ENCODE data around the gene ME3. TPM values are rescaled to one million over a fixed set of nuclear protein-coding genes. Genes with fewer than 3 reads are reported as not detected.

Gene ME3
- total RNA-seq, 2 experiments from 2014 or later, result not detected

DNA sequence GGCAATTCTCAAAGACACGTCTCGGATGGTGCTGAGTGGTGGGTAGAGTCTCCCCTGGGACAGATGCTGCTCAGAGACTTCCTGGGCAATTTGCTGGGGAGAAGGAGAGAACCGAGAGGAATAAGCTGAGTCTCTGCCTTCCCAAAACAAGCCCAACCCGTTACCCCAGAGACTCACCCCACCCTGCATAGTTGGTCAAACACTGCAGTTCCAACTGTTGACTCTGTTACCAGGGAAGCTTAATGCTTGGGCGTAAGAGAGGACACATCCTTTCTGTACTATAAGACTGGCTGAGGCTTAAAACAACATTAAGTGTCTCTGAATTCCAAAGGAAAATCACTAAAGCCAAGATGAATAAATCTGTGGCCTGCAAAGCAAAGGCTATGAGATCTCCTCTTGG, 229.6 kb downstream of the ME3 start:
- Histone ChIP-seq H3K4me2 (ENCODE audit: low read length) (no peak overlapping the region), H3K36me3 (ENCODE audit: insufficient read depth, low read length) (no peaks in the 10 kb centered on the region), H3K9me2 (ENCODE audit: insufficient read depth, low read length) (no peaks in the 10 kb centered on the region), H3K4me1 (ENCODE audit: insufficient read depth, low read length, poor library complexity, severe bottlenecking) (no peaks in the 10 kb centered on the region), H3K4me3 (ENCODE audit: low read depth, low read length, poor library complexity, severe bottlenecking) (no peak overlapping the region), H2AFZ (ENCODE audit: low read length) (no peak overlapping the region), H3K9me3 (ENCODE audit: low read length) (no peaks in the 10 kb centered on the region), H3K79me2 (ENCODE audit: insufficient read depth, low read depth, low read length) (no peaks in the 10 kb centered on the region), H4K20me1 (ENCODE audit: insufficient read depth, low read length) (no peaks in the 10 kb centered on the region), H3K27ac (ENCODE audit: low read depth, low read length, poor library complexity, severe bottlenecking) (no peak overlapping the region)
- no TSS peak for BruUV-seq (replicated peaks)
- DNase-seq (ENCODE audit: low spot score), result no peak
- POLR2A ChIA-PET, result no interaction called here
- intact Hi-C loops (cut with micrococcal nuclease; ENCODE audit: unreplicated experiment), result no loop called here
- TF ChIP-seq, protein P1, sequence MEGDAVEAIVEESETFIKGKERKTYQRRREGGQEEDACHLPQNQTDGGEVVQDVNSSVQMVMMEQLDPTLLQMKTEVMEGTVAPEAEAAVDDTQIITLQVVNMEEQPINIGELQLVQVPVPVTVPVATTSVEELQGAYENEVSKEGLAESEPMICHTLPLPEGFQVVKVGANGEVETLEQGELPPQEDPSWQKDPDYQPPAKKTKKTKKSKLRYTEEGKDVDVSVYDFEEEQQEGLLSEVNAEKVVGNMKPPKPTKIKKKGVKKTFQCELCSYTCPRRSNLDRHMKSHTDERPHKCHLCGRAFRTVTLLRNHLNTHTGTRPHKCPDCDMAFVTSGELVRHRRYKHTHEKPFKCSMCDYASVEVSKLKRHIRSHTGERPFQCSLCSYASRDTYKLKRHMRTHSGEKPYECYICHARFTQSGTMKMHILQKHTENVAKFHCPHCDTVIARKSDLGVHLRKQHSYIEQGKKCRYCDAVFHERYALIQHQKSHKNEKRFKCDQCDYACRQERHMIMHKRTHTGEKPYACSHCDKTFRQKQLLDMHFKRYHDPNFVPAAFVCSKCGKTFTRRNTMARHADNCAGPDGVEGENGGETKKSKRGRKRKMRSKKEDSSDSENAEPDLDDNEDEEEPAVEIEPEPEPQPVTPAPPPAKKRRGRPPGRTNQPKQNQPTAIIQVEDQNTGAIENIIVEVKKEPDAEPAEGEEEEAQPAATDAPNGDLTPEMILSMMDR (conservative IDR thresholded peaks at IDR 0.05; ENCODE audit: low read length), result no peak
- TF ChIP-seq EZH2phosphoT487 (IDR thresholded peaks at IDR 0.05; ENCODE audit: borderline replicate concordance, low read depth, low read length), result no peak
- CTCF ChIA-PET (ENCODE audit: unreplicated experiment), result no interaction called here

DNA sequence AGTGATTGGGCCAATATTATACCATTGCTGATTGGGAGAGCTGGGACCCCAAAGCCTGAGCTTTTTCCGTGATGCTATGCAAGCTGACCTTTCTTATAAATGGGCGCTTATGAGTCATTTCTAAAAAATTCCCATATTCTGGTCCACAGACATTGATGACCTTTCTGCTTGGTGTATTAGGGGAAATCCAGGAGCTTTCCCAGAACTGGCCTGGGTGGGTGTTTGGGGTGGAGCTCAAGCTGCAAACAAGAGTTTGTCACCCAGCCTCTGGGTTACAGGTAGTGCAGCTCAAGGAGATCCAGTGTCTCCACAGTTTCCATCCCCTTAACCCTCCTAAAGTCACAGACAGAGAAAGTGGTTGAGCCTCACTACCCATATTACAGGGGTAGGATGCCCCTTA, 230.0 kb downstream of the ME3 start:
- POLR2A ChIA-PET, result no interaction called here
- no peaks in the 10 kb centered on the region for H3K9me2 ChIP-seq (ENCODE audit: insufficient read depth, low read length)

DNA sequence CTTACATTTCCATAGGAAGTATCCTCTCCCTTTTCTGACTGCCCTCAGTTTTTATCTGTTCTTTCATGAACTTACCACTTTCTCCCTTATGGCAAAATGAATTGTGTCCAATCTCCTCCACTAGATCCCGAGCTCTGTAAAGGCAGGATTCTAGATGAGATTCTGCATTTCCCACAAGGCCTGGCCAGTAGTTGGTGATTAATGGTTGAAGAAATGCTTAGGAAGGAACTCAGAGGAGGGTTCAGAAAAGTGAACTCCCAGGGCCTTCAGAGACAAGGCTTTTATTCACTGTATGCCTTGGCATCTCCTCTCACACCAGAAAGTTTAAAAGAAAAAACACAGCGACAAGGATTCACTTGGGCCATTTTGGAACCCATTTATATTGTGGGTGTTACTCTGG, 231.6 kb downstream of the ME3 start:
- no peak overlapping the region for H2AFZ ChIP-seq (ENCODE audit: low read length)
- CTCF ChIA-PET (ENCODE audit: unreplicated experiment), result no interaction called here
- POLR2A ChIA-PET, result no interaction called here

More for the DNA sequence above, 230.0 kb downstream of the ME3 start:
- Histone ChIP-seq H4K20me1 (ENCODE audit: insufficient read depth, low read length) (no peaks in the 10 kb centered on the region), H3K36me3 (ENCODE audit: insufficient read depth, low read length) (no peaks in the 10 kb centered on the region), H2AFZ (ENCODE audit: low read length) (no peak overlapping the region), H3K79me2 (ENCODE audit: insufficient read depth, low read depth, low read length) (no peaks in the 10 kb centered on the region), H3K4me1 (ENCODE audit: insufficient read depth, low read length, poor library complexity, severe bottlenecking) (no peaks in the 10 kb centered on the region), H3K9me3 (ENCODE audit: low read length) (no peaks in the 10 kb centered on the region), H3K4me2 (ENCODE audit: low read length) (no peak overlapping the region), H3K27ac (ENCODE audit: low read depth, low read length, poor library complexity, severe bottlenecking) (no peak overlapping the region), H3K4me3 (ENCODE audit: low read depth, low read length, poor library complexity, severe bottlenecking) (no peak overlapping the region)
- CTCF ChIA-PET (ENCODE audit: unreplicated experiment), result no interaction called here
- DNase-seq (ENCODE audit: low spot score), result no peak
- no TSS peak for BruUV-seq (replicated peaks)
- TF ChIP-seq, protein P1 (conservative IDR thresholded peaks at IDR 0.05; ENCODE audit: low read length), result no peak
- TF ChIP-seq EZH2phosphoT487 (IDR thresholded peaks at IDR 0.05; ENCODE audit: borderline replicate concordance, low read depth, low read length), result no peak
- intact Hi-C loops (cut with micrococcal nuclease; ENCODE audit: unreplicated experiment), result no loop called here

More for the DNA sequence above, 231.6 kb downstream of the ME3 start:
- Histone ChIP-seq H3K79me2 (ENCODE audit: insufficient read depth, low read depth, low read length) (no peaks in the 10 kb centered on the region), H3K36me3 (ENCODE audit: insufficient read depth, low read length) (no peaks in the 10 kb centered on the region), H4K20me1 (ENCODE audit: insufficient read depth, low read length) (no peaks in the 10 kb centered on the region), H3K4me1 (ENCODE audit: insufficient read depth, low read length, poor library complexity, severe bottlenecking) (no peaks in the 10 kb centered on the region), H3K4me3 (ENCODE audit: low read depth, low read length, poor library complexity, severe bottlenecking) (no peak overlapping the region), H3K9me3 (ENCODE audit: low read length) (no peaks in the 10 kb centered on the region), H3K9me2 (ENCODE audit: insufficient read depth, low read length) (no peaks in the 10 kb centered on the region), H3K4me2 (ENCODE audit: low read length) (no peak overlapping the region), H3K27ac (ENCODE audit: low read depth, low read length, poor library complexity, severe bottlenecking) (no peak overlapping the region)
- intact Hi-C loops (cut with micrococcal nuclease; ENCODE audit: unreplicated experiment), result no loop called here
- DNase-seq (ENCODE audit: low spot score), result no peak
- TF ChIP-seq, protein P1 (conservative IDR thresholded peaks at IDR 0.05; ENCODE audit: low read length), result no peak
- no peak for TF ChIP-seq EZH2phosphoT487 (IDR thresholded peaks at IDR 0.05; ENCODE audit: borderline replicate concordance, low read depth, low read length)
- BruUV-seq (replicated peaks), result no TSS peak
